SU-DHL-6 (cell line): ENCODE data around the gene IRX6.

Experiments
- EZH2phosphoT487 ChIP-seq: fragments of 200-600 bp; sonication (generic), shearing (Covaris generic); conservative IDR thresholded peaks from 2 replicates; pipeline ENCODE4 v1.6.1; 2018; ENCODE audit warnings: mild to moderate bottlenecking, antibody characterized with exemption, low read length, moderate library complexity, mixed read lengths
- TF ChIP-seq, protein P1 (sequence below): fragments of 200-600 bp; sonication (generic); IDR thresholded peaks from one replicate; pipeline ENCODE4 v1.5.1; 2017; ENCODE audit warnings: antibody characterized with exemption, mild to moderate bottlenecking, low read length, moderate library complexity; ENCODE audit not compliant: insufficient read depth, poor library complexity, severe bottlenecking

GRCh38 chr16:55277536-55277935 lies 46.5 kb upstream of the IRX6 start:
- TF ChIP-seq, protein P1, sequence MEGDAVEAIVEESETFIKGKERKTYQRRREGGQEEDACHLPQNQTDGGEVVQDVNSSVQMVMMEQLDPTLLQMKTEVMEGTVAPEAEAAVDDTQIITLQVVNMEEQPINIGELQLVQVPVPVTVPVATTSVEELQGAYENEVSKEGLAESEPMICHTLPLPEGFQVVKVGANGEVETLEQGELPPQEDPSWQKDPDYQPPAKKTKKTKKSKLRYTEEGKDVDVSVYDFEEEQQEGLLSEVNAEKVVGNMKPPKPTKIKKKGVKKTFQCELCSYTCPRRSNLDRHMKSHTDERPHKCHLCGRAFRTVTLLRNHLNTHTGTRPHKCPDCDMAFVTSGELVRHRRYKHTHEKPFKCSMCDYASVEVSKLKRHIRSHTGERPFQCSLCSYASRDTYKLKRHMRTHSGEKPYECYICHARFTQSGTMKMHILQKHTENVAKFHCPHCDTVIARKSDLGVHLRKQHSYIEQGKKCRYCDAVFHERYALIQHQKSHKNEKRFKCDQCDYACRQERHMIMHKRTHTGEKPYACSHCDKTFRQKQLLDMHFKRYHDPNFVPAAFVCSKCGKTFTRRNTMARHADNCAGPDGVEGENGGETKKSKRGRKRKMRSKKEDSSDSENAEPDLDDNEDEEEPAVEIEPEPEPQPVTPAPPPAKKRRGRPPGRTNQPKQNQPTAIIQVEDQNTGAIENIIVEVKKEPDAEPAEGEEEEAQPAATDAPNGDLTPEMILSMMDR = no peak
- no peak for TF ChIP-seq EZH2phosphoT487
